Measurements from ENCODE around the gene KLK6. TPM values are rescaled to one million over a fixed set of nuclear protein-coding genes. Genes with fewer than 3 reads are reported as not detected.

Gene KLK6
- total RNA-seq: 1.7 and 2.5 TPM in 2 replicates
- long read RNA-seq, partial matches to known transcripts: 0 of 3 reads
- long read RNA-seq, other reads (novel, unspliced or antisense): 0 of 3 reads

GRCh38 chr19:50969413-50969760, at the start of gene KLK6:
TSS of gene KLK6 (minus strand) at chr19:50969591. CDS start at chr19:50968104, 1,487 bp downstream.
- Mint-ChIP-seq H3K27me3 (ENCODE audit: low read depth) (peaks cover 20% of the 10 kb centered on the region), H3K4me1 (peaks cover 25% of the 10 kb centered on the region), H3K36me3 (ENCODE audit: low read depth) (no peaks in the 10 kb centered on the region), H3K27ac (ENCODE audit: unreplicated experiment) (peak within 1 kb of the TSS; percentile 89), H3K4me3 (no peak within 1 kb of the TSS), H3K9me3 (no peaks in the 10 kb centered on the region)
- DNase-seq (ENCODE audit: low read depth, low spot score): peak; percentile 30
- TF ChIP-seq, protein P1, sequence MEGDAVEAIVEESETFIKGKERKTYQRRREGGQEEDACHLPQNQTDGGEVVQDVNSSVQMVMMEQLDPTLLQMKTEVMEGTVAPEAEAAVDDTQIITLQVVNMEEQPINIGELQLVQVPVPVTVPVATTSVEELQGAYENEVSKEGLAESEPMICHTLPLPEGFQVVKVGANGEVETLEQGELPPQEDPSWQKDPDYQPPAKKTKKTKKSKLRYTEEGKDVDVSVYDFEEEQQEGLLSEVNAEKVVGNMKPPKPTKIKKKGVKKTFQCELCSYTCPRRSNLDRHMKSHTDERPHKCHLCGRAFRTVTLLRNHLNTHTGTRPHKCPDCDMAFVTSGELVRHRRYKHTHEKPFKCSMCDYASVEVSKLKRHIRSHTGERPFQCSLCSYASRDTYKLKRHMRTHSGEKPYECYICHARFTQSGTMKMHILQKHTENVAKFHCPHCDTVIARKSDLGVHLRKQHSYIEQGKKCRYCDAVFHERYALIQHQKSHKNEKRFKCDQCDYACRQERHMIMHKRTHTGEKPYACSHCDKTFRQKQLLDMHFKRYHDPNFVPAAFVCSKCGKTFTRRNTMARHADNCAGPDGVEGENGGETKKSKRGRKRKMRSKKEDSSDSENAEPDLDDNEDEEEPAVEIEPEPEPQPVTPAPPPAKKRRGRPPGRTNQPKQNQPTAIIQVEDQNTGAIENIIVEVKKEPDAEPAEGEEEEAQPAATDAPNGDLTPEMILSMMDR (conservative IDR thresholded peaks at IDR 0.05): no peak

DNA sequence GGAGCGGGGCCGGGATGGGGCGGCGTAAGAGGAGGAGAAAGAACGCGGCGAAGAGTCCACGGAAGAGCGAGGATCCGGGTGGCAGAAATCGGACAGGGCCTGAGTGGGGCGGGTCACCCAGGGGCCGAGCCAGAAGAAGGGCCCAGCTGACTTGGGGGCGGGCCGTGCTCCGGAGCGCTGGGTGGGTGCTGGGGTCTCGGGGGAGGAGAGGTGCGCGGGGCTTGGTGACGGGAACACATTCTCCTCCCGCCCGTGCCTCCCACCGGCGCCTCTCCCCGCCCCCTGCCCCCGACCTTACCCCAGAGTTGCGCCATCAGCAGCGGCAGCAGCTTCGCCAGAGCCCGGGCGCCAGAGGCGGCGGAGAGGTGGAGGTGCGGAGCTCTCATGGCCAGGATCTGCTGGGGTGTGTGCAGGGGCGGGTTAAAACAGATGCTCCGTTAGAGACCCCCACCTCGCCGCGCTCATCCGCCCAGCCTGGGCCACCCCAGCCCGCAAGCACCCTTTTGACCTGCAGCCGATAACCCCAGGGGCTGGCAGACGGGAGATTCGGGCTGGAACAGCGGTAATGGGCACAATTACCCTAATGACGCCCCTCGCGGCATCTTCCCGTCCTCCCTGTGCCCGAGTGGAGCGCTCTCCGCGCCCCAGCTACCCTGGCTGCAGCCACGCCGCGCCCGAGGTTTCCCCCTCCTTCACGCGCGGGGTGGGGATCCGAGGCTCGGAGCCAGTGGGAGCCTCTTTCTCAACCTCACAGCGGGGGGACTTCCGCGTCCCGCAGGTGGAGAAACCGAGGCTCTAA, 49.6 kb upstream of the KLK6 start:
- peaks cover 97% of the 10 kb centered on the region for H3K27me3 Mint-ChIP-seq (ENCODE audit: low read depth)
- H3K9me3 Mint-ChIP-seq: no peaks in the 10 kb centered on the region
- no peaks in the 10 kb centered on the region for H3K36me3 Mint-ChIP-seq (ENCODE audit: low read depth)
- TF ChIP-seq, protein P1 (conservative IDR thresholded peaks at IDR 0.05): no peak
- DNase-seq (ENCODE audit: low read depth, low spot score): no peak
- H3K4me1 Mint-ChIP-seq: peaks cover 12% of the 10 kb centered on the region
- H3K4me3 Mint-ChIP-seq: no peak overlapping the region
- no peak overlapping the region for H3K27ac Mint-ChIP-seq (ENCODE audit: unreplicated experiment)

DNA sequence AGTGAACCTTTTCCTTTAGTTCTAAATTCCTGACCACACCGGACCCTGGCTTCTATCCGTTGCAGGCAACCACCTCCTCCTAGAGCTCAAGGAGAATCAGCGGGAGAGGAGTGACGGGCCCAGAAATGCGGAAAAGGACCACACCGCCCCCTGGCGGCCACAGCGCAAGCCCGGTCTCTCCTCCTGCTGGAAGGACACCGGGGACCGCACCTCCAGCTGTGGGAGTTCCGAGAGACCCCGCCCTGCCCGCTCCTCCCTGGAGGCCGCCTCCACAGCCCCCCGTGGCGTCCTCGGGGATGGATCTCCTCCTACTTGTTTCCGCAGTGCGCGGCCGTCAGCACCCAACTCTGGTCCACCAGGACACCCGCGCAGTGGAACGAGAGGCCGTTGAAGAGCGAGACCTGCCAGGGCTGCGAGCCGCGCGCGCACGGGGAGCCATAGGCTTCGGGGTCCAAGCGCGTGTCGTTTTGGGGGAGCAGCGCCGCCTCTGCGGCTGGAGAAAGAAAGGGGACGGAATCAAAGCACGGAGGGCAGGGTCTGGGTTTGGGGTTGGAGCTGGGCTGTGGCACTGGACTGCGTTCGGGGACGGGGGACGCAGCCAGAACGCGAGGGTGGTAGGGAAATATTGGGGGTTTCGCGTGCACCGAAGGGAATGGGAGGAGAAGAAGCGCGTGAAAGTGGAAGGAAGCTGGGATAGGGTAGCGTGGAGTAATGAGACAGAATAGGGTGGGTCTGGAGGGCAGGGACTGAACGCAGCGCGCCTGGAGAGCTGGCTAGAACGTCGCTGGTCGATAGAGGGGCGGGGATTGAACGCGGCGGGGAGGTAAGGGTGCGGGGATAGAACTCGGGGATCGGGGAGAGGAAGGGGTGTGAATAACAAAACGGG, 47.6 kb upstream of the KLK6 start:
- H3K27me3 Mint-ChIP-seq (ENCODE audit: low read depth): peaks cover 92% of the 10 kb centered on the region
- TF ChIP-seq, protein P1 (conservative IDR thresholded peaks at IDR 0.05): peak; percentile 78
- DNase-seq (ENCODE audit: low read depth, low spot score): peak; percentile 53
- H3K4me3 Mint-ChIP-seq: peak overlapping the region; percentile 44
- H3K4me1 Mint-ChIP-seq: peaks cover 12% of the 10 kb centered on the region
- H3K36me3 Mint-ChIP-seq (ENCODE audit: low read depth): no peaks in the 10 kb centered on the region
- H3K27ac Mint-ChIP-seq (ENCODE audit: unreplicated experiment): no peak overlapping the region
- H3K9me3 Mint-ChIP-seq: no peaks in the 10 kb centered on the region

DNA sequence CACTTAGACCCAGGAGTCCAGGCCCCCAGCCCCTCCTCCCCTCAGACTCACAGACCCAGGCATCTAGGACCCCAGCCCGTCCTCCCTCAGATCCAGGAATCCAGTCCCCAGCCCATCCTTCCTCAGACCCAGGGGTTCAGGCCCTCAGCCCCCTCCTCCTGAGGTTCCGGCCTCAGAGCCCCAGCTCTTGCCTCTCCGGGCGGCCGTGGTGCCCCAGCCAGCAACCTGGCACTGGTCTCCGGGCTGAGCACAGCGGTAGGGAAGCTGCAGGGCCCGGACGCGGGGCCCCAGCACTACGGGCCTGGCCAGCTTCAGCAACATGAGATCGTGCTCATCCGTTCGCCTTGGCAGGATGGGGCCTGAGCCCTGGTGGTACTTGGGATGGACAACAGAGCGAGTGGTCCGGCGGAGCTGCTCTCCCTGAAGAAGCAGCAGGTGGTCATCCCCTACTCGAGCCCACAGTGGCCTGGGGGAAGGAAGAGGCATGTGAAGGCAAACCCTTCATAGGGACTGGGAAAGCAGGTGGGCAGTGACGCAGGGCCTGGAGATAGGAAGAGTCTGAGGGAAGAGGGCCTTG, 46.4 kb upstream of the KLK6 start:
- TF ChIP-seq, protein P1 (conservative IDR thresholded peaks at IDR 0.05): no peak
- H3K36me3 Mint-ChIP-seq (ENCODE audit: low read depth): no peaks in the 10 kb centered on the region
- peaks cover 12% of the 10 kb centered on the region for H3K4me1 Mint-ChIP-seq
- H3K27ac Mint-ChIP-seq (ENCODE audit: unreplicated experiment): no peak overlapping the region
- DNase-seq (ENCODE audit: low read depth, low spot score): no peak
- peaks cover 87% of the 10 kb centered on the region for H3K27me3 Mint-ChIP-seq (ENCODE audit: low read depth)
- H3K4me3 Mint-ChIP-seq: no peak overlapping the region
- no peaks in the 10 kb centered on the region for H3K9me3 Mint-ChIP-seq

DNA sequence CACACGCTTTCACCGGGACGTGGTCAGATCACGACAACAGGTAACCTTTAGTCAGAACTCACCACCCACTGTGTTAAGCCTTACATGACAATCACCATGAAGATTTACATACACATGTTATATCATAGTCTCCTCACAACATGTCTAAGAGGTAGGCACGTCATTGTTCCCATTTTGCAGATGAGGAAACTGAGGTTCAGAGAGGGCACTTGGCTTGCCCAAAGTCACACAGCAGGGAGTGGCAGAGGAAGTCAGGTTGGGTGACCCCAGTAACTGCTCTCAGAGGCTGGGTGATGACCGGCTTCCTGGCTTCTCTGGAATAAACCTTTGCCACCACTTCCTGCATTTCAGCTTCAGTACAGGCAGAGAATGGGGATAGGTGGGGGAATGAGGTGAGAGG, 44.9 kb upstream of the KLK6 start:
- H3K27ac Mint-ChIP-seq (ENCODE audit: unreplicated experiment): no peak overlapping the region
- H3K9me3 Mint-ChIP-seq: no peaks in the 10 kb centered on the region
- no peaks in the 10 kb centered on the region for H3K36me3 Mint-ChIP-seq (ENCODE audit: low read depth)
- DNase-seq (ENCODE audit: low read depth, low spot score): no peak
- H3K4me3 Mint-ChIP-seq: no peak overlapping the region
- H3K4me1 Mint-ChIP-seq: peaks cover 12% of the 10 kb centered on the region
- H3K27me3 Mint-ChIP-seq (ENCODE audit: low read depth): peaks cover 85% of the 10 kb centered on the region
- TF ChIP-seq, protein P1 (conservative IDR thresholded peaks at IDR 0.05): no peak
